ENCODE data around the gene TMEM258.

TMEM258 gene

DNA sequence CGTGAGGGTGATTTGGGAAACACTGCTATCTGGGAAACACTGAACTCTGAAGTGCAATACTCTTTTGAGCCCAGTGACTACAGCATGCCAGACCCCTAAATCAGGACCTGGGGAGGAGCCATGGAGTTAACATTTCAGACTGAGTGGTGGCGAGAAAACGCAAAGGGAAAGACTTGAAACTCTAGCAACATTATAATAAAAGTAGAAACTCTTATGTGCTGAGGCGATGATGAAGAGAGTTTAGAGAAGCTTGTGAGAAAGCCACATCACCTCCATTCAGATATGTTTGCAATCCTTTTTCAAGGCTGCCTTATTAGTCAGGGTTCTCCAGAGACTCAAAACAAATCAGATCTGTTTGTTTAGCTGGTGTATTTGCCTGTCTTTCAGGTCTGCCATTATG, 2.2 kb upstream of the TMEM258 start:
- DNase-seq: no peak

DNA sequence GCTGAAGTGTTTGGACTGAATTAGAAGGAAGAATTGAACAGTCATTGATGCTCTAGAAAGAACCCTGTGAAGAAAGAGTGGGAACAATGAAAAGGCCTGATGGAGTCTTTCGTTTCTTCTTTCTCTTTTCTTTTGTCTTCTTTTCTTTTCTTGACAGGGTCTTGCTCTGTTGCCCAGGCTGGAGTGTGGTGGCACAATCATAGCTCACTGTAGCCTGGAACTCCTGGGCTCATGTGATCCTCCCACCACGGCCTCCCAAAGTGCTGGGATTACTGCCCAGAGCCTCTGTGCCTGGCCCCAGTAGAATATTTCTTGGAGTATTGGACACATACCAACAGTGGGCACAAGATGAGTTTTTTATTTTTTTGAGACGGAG, 1.4 kb upstream of the TMEM258 start:
- DNase-seq: no peak

DNA sequence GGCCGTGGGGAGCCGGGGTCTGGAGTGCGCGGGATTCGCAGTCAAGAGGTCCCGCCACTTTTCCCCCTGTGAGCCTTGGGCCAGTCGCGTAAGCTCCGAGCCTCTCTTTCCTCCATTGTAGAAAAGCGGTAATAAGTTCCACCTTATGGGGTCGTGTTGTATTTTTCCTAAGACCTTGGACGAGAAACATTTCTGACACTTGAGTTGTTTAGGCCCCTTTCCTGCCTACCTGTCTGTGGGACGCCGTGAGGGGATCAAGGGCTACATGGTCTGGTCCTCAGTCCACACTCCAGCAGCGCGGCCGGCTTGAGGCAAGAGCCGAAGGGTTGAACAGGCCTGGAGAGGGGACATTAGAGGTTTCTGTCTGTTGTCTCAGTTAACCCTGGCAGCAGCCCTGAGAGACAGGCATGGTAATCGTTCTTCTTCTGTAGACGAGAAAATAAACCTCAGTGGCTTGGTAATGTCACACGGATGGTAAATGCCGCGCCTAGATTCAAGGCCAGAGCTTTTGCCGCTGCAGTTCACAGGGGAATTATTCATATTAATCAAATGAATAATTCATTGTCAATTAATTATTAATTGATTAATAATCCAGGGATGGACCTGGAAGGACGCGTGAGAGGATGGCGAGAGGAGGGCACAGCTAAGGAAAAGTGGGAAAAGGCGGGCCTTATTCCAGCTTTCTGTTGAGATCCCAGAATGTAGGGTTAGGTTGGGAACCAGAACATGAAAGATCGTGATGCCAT, 857 bp upstream of the TMEM258 start:
- DNase-seq: peak; percentile 69

DNA sequence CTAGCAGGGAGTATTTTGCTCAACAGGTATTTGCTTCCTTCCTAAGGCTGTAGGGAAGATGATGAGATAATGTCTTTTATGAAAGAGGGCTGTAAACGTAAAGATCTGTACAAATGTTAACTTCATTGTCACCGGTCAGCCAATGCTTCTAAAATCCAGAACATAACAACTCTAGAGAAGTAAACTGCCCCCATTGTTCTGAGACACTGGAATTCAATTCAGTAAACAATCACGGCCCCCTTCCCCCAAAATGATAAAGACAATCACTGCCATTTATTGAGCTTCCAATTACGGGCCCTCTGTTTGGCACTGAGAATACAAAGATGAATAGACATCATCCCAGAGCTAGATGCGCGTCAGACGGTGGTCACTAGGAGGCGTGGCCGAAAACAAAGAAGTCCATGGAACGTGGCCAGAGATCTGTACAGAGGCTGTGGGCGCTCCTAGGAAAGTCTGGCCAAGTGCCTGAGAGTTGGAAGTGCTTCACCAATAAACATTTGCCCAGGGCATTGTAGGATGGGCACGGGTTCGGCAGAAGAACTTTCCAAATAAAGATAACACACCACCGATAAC, 576 bp downstream of the TMEM258 start:
- DNase-seq: peak; percentile 72

DNA sequence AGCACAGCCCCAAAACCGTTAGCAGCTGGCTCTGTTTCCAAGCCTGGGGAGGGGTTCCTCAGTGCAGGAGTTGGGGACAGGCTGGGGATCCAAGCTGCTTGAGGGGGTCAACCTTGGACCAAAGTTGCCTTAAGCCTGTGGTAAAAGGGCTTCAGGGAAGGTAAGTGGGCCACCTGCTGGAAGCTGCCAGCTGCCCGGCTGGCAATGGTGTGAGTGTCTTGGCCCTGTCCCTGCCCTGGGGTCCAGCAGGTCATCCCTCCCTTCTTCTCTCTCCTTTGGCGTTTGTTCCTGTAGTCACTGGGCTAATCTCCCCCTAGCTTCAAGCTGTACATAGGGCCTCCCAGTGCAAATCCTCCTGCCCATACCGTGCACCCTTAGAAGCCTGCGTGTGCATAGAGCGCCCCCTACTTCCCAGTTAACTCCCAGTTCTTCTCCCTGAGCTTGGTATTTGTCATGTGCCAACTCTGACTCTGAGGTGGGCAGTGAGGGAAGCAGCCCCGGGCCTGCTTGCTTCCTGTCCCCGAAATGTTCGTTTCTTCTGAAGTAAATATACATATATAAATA, 4.4 kb downstream of the TMEM258 start:
- peak; percentile 4 for DNase-seq

DNA sequence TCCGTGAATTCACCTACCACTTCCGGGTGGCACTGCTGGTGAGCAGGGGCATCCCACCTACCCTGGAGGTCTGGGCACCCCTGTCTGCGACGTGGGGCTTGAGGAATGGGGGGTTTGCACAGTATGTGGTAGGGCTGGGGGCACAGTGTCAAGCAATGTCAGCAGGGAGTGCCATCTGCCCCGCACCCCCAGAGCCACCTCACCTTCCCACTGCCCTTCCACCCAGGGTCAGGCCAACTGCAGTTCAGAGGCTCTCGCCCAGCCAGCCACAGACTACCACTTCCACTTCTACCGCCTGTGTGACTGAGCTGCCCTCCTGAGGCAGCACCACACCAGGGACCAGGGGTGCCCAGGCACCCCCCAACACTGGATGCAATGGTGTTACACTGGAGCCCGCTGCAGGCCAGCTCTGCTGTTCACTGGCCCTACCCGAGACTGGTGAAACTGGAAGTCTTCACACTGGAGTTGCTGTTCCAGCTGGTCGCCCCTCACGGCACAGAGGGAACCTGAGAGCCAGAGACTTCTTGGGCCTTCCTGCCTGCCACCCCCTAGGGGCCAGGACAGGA, 6.5 kb downstream of the TMEM258 start:
- no peak for DNase-seq

DNA sequence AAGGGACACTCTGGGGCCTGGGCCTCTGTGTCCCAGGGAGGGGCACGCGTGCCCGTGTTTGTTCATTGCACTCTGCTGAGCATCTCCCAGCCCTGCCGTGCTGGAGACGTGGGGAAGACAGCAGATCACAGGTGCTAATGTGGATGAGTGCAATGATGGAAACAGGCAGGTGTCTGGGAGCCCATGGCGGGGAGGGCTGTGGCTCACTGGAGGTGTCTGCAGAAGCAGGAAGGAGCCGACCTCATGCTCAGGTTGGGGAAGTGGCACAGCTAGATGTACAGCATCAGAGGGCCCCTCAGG, 7.9 kb downstream of the TMEM258 start:
- no peak for DNase-seq

DNA sequence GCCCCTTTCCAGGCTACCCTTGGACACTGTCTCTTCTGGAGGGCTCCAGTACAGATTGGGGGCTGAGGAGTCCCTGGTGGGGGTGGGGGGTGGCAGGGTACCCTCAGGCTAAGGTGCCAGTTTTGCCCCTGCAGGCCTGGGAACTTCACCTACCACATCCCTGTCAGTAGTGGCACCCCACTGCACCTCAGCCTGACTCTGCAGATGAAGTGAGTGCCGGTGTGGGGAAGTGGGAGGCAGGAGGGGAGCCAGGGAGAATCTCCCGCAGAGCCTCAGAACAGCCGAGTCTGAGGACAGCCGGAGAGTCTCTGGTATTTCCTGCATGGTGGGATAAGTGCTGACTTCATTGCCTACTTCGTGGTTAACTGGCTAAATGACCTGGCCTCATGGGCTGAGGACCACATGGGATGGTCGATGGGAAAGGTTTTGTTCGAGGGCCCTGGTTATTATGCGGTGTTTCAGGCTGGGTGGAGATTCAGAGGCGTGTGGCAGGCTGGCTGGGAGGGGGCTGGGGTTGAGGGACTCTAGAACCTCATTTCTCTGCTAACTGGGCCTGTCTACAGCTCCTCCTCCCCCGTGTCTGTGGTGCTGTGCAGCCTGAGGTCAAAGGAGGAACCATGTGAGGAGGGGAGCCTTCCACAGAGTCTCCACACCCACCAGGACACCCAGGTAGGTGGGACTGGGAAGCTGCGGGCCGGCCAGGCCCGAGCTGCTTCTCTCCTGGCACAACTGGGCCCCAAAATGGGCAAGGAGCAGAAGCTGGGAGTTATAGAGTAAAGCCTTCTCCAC, 8.5 kb downstream of the TMEM258 start:
- DNase-seq: no peak

DNA sequence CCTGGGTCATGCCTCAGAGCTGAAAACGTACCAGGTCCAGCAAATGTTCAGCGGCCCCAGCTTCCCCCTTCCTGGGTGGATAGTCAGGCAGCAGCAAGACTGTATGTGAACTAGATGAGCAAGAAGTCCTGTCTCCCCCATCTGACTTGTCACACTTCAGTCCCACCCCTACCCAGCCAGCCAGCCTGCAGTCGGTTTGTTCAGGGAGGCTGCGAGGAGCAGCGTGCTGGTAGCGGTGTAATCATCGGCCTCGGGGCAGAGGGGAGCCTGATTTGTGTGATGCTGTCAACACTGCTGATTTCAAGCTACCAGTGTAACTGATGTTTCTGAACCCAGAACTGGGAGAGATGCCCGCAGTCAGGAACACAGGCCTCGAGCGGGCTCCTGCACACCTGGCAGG, 9.6 kb downstream of the TMEM258 start:
- DNase-seq: no peak

DNA sequence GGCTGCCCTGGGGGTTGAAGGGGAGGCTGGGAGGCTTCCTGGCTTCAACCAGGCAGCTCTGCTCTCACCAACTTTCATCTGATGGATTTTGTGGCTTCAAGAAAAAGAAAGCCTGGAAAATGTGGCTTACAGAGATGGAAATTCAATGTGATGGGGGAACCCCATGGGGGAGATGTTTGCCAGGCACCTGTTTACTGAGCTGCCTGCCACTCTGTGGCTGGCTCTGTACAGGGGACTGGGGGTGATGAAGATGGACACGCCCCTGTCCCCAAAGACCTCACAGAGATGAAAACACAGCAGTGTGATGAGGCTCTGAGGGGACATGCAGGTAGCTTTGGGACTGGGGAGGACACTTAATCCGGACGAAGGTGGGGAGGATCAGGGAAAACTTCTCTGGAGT, 10.1 kb downstream of the TMEM258 start:
- DNase-seq: no peak

DNA sequence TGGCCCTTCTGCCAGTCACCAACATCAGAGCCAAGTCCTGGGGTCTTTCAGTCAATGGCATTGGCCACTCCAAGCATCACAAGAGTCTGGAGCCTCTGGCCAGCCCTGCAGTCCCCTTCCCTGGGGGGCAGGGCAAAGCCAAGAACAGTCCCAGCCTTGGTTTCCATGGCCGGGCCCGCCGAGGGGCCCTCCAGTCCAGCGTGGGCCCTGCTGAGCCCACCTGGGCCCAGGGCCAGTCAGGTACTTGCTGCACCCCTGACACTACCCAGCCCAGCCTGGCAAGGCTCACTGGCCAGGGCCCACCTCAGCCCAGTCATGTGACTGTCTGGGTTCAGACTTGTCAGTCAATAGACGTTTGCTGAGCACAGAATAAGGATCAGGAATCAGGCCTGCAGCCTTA, 10.8 kb downstream of the TMEM258 start:
- no peak for DNase-seq

DNA sequence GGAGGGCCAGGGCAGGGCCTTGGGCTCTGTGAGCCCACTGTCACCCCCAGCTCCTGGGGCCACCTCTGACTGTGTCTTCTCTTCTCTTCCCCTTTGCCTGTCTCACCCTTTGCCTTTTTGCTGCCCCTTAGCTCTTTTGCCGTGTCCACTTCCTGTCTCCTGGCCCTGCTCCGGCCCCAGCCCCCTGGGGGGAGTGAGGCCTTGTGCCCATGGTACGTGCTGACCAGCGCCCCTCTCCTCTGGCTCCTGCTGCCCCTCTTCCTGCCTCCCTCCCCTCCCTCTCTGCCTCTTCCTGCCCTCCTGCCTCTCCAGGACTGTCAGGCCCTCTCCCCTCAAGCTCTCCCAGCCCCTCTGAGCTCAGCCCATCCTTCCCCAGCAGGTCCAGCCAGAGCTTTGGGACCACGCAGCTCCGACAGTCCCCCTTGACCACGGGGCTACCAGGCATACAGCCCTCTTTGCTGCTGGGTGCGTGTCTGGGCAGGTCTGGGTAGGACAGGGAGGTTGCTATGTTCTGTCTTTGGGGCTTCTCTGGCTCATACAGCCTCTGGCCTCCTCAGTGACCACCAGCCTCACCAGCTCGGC, 11.7 kb downstream of the TMEM258 start:
- DNase-seq: no peak

DNA sequence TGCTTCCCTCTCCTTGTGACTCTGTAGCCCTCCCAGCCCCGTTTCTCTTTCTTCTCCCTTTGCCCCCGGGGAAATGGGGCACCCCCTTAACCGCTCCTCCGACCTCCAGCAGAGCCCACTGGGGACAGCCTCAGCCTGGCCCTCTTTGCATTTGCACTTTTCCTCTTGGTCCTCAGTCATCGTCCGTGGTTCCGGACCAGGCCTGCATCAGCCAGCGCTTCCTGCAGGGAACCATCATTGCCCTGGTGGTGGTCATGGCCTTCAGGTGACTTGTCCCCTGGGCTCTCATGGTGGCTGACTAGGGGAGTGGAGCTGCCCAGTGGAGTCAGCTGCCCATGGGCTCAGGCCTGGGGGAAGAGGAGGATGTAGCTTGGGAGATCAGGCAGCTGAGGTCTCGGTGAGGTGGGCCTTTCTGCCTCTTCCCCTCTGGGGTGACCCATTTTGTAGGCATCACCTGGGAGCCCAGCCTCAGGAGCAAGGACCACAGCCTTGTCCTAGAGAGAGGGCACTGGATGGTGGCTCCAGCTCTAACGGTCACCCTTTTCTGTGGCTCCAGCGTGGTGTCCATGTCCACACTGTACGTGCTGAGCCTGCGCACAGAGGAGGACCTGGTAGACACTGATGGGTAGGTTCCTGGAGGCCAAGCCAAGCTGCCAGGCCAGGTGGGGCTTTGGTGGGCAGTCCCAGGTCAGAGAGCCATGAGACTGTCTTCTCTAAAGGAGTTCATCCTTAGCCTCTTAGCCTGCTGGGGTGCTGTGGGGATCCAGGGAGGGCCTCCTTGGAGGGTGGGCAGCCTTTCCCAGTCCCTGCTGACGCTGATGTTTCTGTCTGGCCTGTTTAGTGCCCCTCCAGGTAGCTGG, 12.5 kb downstream of the TMEM258 start:
- DNase-seq: no peak

DNA sequence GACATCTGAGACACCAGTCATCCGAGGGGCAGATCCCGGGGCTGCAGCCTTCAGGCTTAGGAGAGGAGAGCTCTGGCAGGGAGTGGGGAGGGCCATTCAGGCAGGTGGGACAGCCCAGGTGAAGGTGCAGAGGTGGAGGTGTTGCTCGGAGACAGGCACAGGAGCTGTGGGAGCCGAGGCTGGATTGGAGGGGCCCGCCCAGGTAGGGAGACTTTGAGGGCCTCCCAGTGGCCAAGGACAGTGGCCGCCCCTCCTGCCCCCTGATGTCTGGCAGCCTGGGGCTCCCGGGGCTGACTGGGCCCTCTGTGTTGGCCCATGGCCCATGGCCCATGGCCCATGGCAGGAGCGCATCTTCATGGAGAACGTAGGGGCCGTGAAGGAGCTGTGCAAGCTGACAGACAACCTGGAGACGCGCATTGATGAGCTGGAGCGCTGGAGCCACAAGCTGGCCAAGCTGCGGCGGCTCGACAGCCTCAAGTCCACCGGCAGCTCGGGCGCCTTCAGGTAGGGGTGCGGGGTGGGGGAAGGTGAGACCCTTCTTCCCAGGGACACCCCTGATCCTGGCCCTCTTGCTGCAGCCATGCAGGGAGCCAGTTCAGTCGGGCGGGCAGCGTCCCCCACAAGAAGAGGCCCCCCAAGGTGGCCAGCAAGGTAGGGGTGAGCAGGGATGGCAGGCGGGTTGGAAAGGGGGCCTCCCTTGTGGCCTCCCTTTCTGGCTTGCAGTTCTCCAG, 13.3 kb downstream of the TMEM258 start:
- DNase-seq: no peak

DNA sequence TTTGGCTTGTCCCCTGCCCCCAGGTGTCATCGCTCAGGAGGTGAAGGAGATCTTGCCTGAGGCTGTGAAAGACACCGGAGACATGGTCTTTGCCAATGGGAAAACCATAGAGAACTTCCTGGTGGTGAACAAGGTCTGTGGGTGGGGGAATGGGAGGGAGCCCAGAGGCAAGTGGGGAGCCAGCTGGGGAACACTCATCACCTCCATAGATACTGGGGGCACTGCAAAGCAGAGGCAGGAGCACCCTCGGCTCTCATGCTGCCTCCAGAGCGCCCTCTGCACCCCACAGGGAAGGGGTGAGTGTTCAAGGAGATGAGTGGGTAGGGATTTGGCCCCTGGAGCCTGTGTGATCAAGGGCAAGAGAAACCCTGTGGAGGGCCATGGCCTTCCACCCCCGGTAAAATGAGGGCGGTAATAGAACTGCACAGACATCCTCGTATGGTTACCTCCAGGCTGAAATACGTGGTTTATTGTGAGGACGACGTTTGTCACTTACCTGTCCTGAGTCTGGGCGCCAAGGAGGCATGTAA, 14.0 kb downstream of the TMEM258 start:
- no peak for DNase-seq

DNA sequence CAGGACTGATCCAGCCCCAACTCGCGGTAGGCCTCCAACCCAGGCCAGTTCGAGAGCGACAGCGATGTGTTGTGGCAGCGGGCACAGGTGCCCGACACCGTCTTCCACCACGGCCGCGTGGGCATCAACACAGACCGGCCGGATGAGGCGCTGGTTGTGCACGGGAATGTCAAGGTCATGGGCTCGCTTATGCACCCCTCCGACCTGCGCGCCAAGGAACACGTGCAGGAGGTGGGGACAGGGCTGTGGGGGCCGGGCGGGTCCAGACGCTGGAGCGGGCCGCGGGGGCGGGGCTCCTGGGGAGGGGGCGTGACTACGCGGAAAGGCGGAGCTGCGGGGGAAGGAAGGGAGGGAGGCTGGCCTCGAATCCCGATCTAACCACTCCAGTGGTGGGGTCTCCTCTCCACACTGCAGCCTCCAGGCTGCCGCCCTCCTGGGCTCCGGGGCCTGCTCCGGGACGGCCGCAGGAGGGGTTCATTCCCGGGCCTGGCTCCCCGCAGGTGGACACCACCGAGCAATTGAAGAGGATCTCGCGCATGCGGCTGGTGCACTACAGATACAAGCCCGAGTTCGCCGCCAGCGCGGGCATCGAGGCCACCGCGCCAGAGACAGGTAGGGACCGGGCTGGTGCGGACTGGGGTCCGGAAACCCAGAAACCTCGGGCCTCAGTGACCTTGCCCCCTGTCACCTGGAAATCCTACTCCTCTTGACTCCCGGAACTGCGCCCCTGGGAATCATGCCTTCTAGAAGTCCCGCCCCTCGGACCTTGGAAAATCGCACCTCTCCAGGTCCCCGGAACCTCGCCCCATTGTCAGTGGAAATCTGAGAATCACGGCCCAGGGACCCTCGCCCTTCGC, 14.9 kb downstream of the TMEM258 start:
- DNase-seq: peak; percentile 23

DNA sequence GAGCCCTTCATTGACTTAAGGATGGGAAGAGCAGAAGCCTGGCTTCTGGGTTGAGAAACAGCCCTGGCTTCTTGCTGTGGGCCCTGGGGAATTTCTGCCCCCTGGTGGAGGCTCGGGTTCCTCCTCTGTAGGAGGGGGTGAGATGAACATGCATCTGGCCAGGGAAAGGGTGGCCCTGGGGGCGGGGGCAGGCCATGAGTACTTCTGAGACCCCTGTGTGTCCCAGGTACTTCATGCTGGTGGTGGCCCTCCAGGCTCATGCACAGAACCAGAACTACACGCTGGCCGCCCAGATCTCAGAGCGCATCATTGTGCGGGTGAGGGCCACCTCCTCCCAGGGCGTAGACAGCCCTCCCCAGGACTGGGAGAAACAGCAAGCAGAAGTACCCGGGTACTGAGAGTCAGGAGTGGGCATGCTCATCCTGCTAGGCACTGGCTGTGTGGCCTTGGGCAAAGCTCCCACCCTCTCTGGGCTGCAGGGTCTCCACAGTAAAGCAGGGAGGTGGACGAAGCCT, 15.8 kb downstream of the TMEM258 start:
- no peak for DNase-seq

DNA sequence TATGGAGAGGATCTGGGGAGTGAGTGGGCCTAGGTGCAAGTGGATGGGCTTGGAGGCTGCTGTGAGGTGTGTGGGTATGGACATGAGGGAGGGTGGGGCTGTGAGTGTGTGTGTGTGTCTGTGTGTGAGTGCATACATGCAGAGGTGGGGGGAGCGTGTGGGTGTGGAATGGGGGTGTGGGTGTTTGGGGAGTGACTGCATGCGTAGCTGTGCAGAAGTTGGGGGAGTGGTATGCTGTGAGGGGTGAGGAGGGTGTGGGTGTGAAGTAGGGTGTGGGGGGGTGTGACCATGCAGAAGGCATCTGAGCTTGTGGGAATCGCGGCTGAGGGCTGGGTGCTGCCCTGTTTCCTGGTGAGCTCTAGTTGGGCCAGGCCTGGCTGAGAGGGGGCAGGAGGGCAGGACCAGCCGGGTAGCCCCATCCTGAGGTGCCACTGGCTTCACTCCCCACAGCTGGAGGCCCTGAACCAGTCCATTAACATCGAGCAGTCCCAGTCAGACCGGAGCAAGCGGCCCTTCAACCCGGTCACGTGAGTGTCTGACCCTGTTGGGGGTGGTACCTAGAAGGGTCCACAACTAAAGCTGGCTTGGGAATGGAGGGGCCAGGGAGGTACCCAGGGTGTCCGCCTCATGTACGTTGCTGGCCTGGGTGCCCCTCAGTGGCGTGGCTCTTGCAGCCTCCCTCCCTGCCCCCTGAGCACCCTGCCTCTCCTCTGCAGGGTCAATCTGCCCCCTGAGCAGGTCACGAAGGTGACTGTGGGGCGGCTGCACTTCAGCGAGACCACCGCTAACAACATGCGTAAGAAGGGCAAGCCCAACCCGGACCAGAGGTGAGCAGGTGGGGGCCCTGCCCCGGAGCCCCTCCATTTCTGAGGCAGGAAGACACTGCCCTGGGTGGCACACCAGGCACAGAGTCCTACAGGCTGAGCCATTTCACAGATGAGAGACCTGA, 16.5 kb downstream of the TMEM258 start:
- no peak for DNase-seq

DNA sequence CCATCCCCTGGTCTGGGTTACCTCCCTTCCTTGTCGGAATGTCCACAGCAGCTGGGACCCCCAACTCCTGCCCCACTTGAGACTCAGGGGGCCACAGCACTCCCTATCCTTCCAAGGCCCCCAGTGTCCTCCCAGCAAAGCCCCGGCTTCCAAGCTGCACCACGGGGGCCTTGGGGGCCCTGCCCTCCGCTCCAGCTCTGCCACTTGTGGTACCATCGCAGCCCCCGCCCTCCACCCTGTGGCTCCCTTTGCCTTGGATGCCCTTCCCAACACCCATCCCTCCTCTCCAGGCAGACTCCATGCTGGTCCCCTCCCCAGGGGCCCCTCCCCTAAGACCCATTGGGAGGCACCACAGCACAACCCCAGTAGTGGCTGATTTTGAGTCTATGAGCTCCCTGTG, 17.3 kb downstream of the TMEM258 start:
- DNase-seq: no peak

Data from NCI-H1105 treated with DMSO at 0.1 percent for 48 hours (cell line).